GM10248 (cell line): ENCODE data around the gene HERC4.

Source experiments
- CTCF ChIA-PET: fragments of 300-600 bp; sonication (Branson Sonifier 250); formaldehyde crosslinking; extraction: SDS; loops from one replicate; lab custom pipeline; 2021; ENCODE audit warnings: antibody characterized with exemption; lab: Yijun Ruan, JAX
- POLR2A ChIA-PET: fragments of 350-650 bp; sonication (Branson Sonifier 250); formaldehyde crosslinking; extraction: SDS; loops from one replicate; lab custom pipeline; 2020; ENCODE audit warnings: antibody characterized with exemption; lab: Yijun Ruan, JAX
- DNase-seq: peaks from one replicate; pipeline ENCODE4 v3.0.0; 2012; ENCODE audit errors: extremely low spot score
- CTCF ChIP-seq: IDR thresholded peaks from 2 replicates; pipeline ENCODE4 v1.5.1; 2012; ENCODE audit warnings: mild to moderate bottlenecking, low read depth; ENCODE audit errors: extremely low read depth, missing control alignments, control extremely low read depth

The HERC4 gene

GRCh38 chr10:68049289-68050078 lies 25.6 kb downstream of the HERC4 start:
- CTCF ChIA-PET: no interaction called here
- POLR2A ChIA-PET: no interaction called here
- no peak for TF ChIP-seq CTCF
- DNase-seq: no peak

GRCh38 chr10:68047554-68048327 lies 27.3 kb downstream of the HERC4 start:
- no peak for DNase-seq
- CTCF ChIA-PET: interaction anchor here (0.6 to 3.5 kb wide), 9 partner anchors 9 to 259 kb away, joined by 3 to 15 read pairs (median 5); no protein-coding TSS in a partner anchor
- no peak for TF ChIP-seq CTCF
- POLR2A ChIA-PET: no interaction called here

GRCh38 chr10:68047122-68047521 lies 28.0 kb downstream of the HERC4 start:
- DNase-seq: no peak
- ChIA-PET CTCF (interaction anchor here (1.0 to 3.5 kb wide), 8 partner anchors 9 to 259 kb away, joined by 3 to 15 read pairs (median 6); no protein-coding TSS in a partner anchor), POLR2A (interaction anchor here (0.5 kb wide), 1 partner anchor 197 kb away, joined by 5 read pairs; no protein-coding TSS in a partner anchor)
- TF ChIP-seq CTCF: no peak

- ChIA-PET CTCF (interaction anchor here (1.0 to 3.5 kb wide), 8 partner anchors 9 to 258 kb away, joined by 3 to 15 read pairs (median 6); no protein-coding TSS in a partner anchor), POLR2A (interaction anchor here (0.5 kb wide), 1 partner anchor 197 kb away, joined by 5 read pairs; no protein-coding TSS in a partner anchor)
- TF ChIP-seq CTCF: no peak
- no peak for DNase-seq
These were observed 28.4 kb downstream of the HERC4 start for GRCh38 chr10:68046642-68047041.

GRCh38 chr10:68043030-68043429 lies 32.1 kb downstream of the HERC4 start:
- POLR2A ChIA-PET: no interaction called here
- no peak for TF ChIP-seq CTCF
- CTCF ChIA-PET: interaction anchor here (1.7 kb wide), 1 partner anchor 12 kb away, joined by 3 read pairs; no protein-coding TSS in a partner anchor
- peak; percentile 29 for DNase-seq

GRCh38 chr10:68032113-68032512 lies 43.0 kb downstream of the HERC4 start:
- no peak for DNase-seq
- TF ChIP-seq CTCF: no peak
- ChIA-PET POLR2A (no interaction called here), CTCF (interaction anchor here (1.0 to 3.2 kb wide), 3 partner anchors 15 to 35 kb away, joined by 3 to 15 read pairs (median 3); no protein-coding TSS in a partner anchor)
